Hepatocyte (in vitro differentiated cells): ENCODE measurements around the gene GADD45G. TPM values are rescaled to one million over a fixed set of nuclear protein-coding genes. Genes with fewer than 3 reads are reported as not detected.

ENCODE experiments used
- DNase-seq: peaks from one replicate; pipeline ENCODE4 v3.0.0-alpha.2; 2016; ENCODE audit warnings: low spot score
- H2AFZ ChIP-seq: fragments of 200-600 bp; sonication (generic); 2 replicates; pipeline ENCODE4 v1.6.0; 2016; ENCODE audit warnings: antibody characterized with exemption, mild to moderate bottlenecking
- H3K27ac ChIP-seq: fragments of 200-600 bp; sonication (generic); 2 replicates; pipeline ENCODE4 v1.5.1; 2016; ENCODE audit warnings: mild to moderate bottlenecking
- H3K27me3 ChIP-seq: fragments of 200-600 bp; sonication (generic); 2 replicates; pipeline ENCODE4 v1.6.1; 2016
- H3K36me3 ChIP-seq: fragments of 200-600 bp; sonication (generic); replicated peaks from 2 replicates; pipeline ENCODE4 v1.5.1; 2016; ENCODE audit warnings: low read depth; ENCODE audit not compliant: insufficient read depth
- H3K4me1 ChIP-seq: fragments of 200-600 bp; sonication (generic); 2 replicates; pipeline ENCODE4 v1.5.1; 2016; ENCODE audit warnings: mild to moderate bottlenecking, moderate library complexity; ENCODE audit not compliant: insufficient read depth
- H3K4me2 ChIP-seq: fragments of 200-600 bp; sonication (generic); 2 replicates; pipeline ENCODE4 v1.6.0; 2016
- H3K4me3 ChIP-seq: fragments of 200-600 bp; sonication (generic); 2 replicates; pipeline ENCODE4 v1.5.1; 2016; ENCODE audit warnings: mild to moderate bottlenecking
- H3K79me2 ChIP-seq: fragments of 200-600 bp; sonication (generic); 2 replicates; pipeline ENCODE4 v1.6.0; 2017; ENCODE audit warnings: mild to moderate bottlenecking
- H3K9me2 ChIP-seq: fragments of 200-600 bp; sonication (generic); replicated peaks from 2 replicates; pipeline ENCODE4 v1.6.0; 2017; ENCODE audit warnings: mild to moderate bottlenecking; ENCODE audit not compliant: insufficient read depth
- H3K9me3 ChIP-seq: fragments of 200-600 bp; sonication (generic); 2 replicates; pipeline ENCODE4 v1.5.1; 2016; ENCODE audit warnings: low read depth, mild to moderate bottlenecking
- H4K20me1 ChIP-seq: fragments of 200-600 bp; sonication (generic); 2 replicates; pipeline ENCODE4 v1.6.0; 2016; ENCODE audit warnings: mild to moderate bottlenecking; ENCODE audit not compliant: insufficient read depth, poor library complexity, severe bottlenecking
- CTCF ChIP-seq: fragments of 200-600 bp; sonication (generic); IDR thresholded peaks from 2 replicates; pipeline ENCODE4 v1.5.1; 2016; ENCODE audit warnings: antibody characterized with exemption, mild to moderate bottlenecking; ENCODE audit not compliant: poor library complexity
- EZH2 ChIP-seq: fragments of 200-600 bp; sonication (generic); IDR thresholded peaks from 2 replicates; pipeline ENCODE4 v1.6.1; 2016; ENCODE audit warnings: antibody characterized with exemption, mild to moderate bottlenecking, borderline replicate concordance
- EZH2phosphoT487 ChIP-seq: fragments of 200-600 bp; sonication (generic); IDR thresholded peaks from one replicate; pipeline ENCODE4 v1.6.1; 2018; ENCODE audit warnings: antibody characterized with exemption, mild to moderate bottlenecking, low read depth, moderate library complexity; ENCODE audit not compliant: unreplicated experiment, severe bottlenecking
- WGBS: methylation state at CpG from one replicate; pipeline ENCODE4 v1.1.6; 2016; ENCODE audit warnings: low lambda C conversion rate; ENCODE audit errors: missing lambda C conversion rate; 5-methylcytosine and 5-hydroxymethylcytosine counted together
- polyA plus RNA-seq: library from polyadenylated mRNA; unstranded; fragments of >200 nt; fragmentation: Nextera tagmentation; extraction: Ambion mirVana; gene quantifications from 2 replicates; pipeline ENCODE4 v1.2.1, GENCODE V29; 2016
- total RNA-seq: library from RNA; depleted of rRNA; stranded (reverse); fragments of >200 nt; gene quantifications from 2 replicates; pipeline ENCODE4 v1.2.3, GENCODE V29; 2014

The GADD45G gene
- total and polyA plus RNA-seq, 2 experiments from 2014 or later: 15.7 to 45.1 TPM

DNA sequence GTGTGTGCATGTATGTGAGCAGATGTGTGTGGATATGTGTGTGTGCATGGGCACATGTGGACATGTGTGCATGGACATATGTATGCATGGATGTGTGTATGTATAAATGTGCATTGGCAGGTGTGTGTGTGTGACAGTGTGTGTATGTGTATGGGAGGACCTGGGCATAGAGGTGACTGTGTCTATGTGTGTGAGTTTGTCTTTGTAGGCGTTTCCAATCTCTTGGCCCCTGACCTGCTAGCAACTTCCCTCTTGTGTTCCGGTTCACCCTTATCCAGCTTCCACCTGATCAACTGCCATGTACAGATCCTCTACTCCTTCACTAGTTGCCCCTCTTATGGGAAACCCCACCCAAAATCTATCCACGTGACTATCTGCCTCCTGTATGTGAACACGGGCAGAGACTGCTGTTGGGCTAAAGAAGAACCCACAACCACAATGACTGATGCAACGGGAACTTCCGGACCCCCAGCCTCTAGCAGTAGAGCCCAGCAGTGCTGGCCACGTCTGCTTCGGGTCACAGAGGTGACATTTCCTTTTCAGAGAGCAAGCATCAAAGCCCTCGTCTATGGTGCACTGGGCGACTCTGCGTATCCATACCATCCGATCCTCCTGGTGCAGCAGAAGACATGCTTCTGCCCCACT, 24.9 kb upstream of the GADD45G start:
- Histone ChIP-seq H3K4me1 (no peaks in the 10 kb centered on the region), H3K4me3 (no peak overlapping the region), H3K27me3 (no peaks in the 10 kb centered on the region), H2AFZ (no peak overlapping the region), H3K79me2 (no peaks in the 10 kb centered on the region), H3K9me3 (no peaks in the 10 kb centered on the region), H3K4me2 (no peak overlapping the region), H3K9me2 (no peaks in the 10 kb centered on the region), H3K27ac (no peak overlapping the region), H3K36me3 (no peaks in the 10 kb centered on the region), H4K20me1 (no peaks in the 10 kb centered on the region)
- no peak for DNase-seq
- TF ChIP-seq EZH2phosphoT487 (no peak), EZH2 (no peak), CTCF (no peak)
- 95% methylated on average over 12 of the region's 12 CpGs for WGBS

DNA sequence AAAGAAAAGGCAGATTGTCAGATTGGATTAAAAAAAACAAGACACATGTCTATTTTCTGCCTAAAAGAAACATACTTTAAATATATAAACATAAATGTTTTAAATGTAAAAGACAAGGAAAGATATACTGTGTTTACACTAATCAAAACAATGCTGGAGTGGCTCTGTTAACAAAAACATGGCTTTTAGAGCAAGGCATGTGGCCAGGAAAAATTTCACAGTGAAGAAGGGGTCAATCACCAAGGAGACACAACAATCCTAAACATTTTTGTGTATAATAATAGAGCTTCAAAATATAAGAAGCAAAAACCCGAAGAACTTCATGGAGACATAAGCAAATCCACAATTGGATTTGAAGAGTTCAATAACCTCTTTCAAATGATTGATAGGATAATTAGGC, 18.5 kb upstream of the GADD45G start:
- 88% methylated on average over 1 of the region's 1 CpG for whole genome bisulfite sequencing
- Histone ChIP-seq H3K36me3 (no peaks in the 10 kb centered on the region), H3K9me2 (no peaks in the 10 kb centered on the region), H3K4me1 (no peaks in the 10 kb centered on the region), H3K9me3 (no peaks in the 10 kb centered on the region), H3K27ac (no peak overlapping the region), H3K4me2 (no peak overlapping the region), H3K79me2 (no peaks in the 10 kb centered on the region), H2AFZ (no peak overlapping the region), H3K4me3 (no peak overlapping the region), H3K27me3 (no peaks in the 10 kb centered on the region), H4K20me1 (no peaks in the 10 kb centered on the region)
- no peak for DNase-seq
- TF ChIP-seq EZH2 (no peak), EZH2phosphoT487 (no peak), CTCF (no peak)

DNA sequence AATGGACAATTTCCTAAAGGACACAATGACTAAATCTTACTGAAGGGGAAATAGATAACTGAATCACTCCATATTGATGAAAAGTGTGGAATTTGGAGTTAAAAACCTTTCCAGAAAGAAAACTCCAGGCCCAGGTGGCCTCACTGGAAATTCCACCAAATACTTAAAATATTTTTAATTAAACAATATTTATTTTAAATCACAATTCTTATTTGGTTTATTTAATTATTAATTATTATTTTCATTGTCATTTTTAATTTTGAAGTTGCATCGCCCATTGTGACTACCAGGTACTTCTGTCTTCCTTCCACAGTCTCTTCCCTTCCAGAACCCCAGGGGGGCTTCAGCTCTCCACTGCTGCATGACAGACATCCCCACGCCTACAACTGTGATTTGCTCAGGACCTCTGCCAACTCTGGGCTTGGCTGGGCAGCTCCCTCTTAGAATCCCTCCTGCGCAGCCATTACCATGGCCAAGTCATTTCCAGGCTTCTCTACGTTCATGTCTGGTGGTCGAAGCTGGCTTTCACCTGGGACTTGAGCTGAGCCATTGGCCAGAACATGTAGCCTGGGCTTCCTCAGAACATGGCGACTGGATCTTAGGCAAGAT, 16.4 kb upstream of the GADD45G start:
- Histone ChIP-seq H3K4me1 (no peaks in the 10 kb centered on the region), H3K36me3 (no peaks in the 10 kb centered on the region), H3K9me3 (no peaks in the 10 kb centered on the region), H3K27ac (no peak overlapping the region), H3K4me2 (no peak overlapping the region), H3K4me3 (no peak overlapping the region), H4K20me1 (no peaks in the 10 kb centered on the region), H3K27me3 (no peaks in the 10 kb centered on the region), H3K9me2 (no peaks in the 10 kb centered on the region), H3K79me2 (no peaks in the 10 kb centered on the region), H2AFZ (no peak overlapping the region)
- TF ChIP-seq EZH2 (no peak), EZH2phosphoT487 (no peak), CTCF (no peak)
- WGBS: 94% methylated on average over 6 of the region's 6 CpGs
- no peak for DNase-seq
